GM10847 (cell line): ENCODE data around the gene CBX7.
A peak's percentile ranks its signal among the peaks of the same experiment; 100 is the strongest.

Experiments
- POLR2A ChIP-seq: IDR thresholded peaks from 2 replicates; pipeline ENCODE4 v1.6.1; 2011; ENCODE audit not compliant: insufficient read length; ENCODE audit errors: extremely low read depth

CBX7 gene

GRCh38 chr22:39153220-39153717 lies 789 bp upstream of the CBX7 start:
- no peak for TF ChIP-seq POLR2A

- TF ChIP-seq POLR2A = no peak
These were observed 413 bp downstream of the CBX7 start for GRCh38 chr22:39152024-39152510.

- no peak for TF ChIP-seq POLR2A
These were observed 1.0 kb downstream of the CBX7 start for GRCh38 chr22:39151329-39151975.

- no peak for TF ChIP-seq POLR2A
These were observed 1.6 kb downstream of the CBX7 start for GRCh38 chr22:39150848-39151215.

GRCh38 chr22:39149915-39150847 lies 2.3 kb downstream of the CBX7 start:
- no peak for TF ChIP-seq POLR2A

GRCh38 chr22:39148727-39149535 lies 3.5 kb downstream of the CBX7 start:
- no peak for TF ChIP-seq POLR2A

GRCh38 chr22:39148026-39148726 lies 4.3 kb downstream of the CBX7 start:
- TF ChIP-seq POLR2A = no peak

GRCh38 chr22:39147335-39148025 lies 5.0 kb downstream of the CBX7 start:
- TF ChIP-seq POLR2A = no peak

- TF ChIP-seq POLR2A = no peak
These were observed 6.0 kb downstream of the CBX7 start for GRCh38 chr22:39146256-39147101.

- peak; percentile 24 for TF ChIP-seq POLR2A
These were observed 8.2 kb downstream of the CBX7 start for GRCh38 chr22:39144101-39144767.

- no peak for TF ChIP-seq POLR2A
These were observed 10.3 kb downstream of the CBX7 start for GRCh38 chr22:39142088-39142680.

GRCh38 chr22:39139933-39140332 lies 12.5 kb downstream of the CBX7 start:
- no peak for TF ChIP-seq POLR2A
